Keratinocyte (primary cell): ENCODE results near the gene SEMA4A. TPM values are rescaled to one million over a fixed set of nuclear protein-coding genes. Genes with fewer than 3 reads are reported as not detected.

Experiments
- DNase-seq: peaks from one replicate; pipeline ENCODE4 v3.0.0-alpha.2; 2011; ENCODE audit warnings: low read depth, missing footprints, low spot score
- FAIRE-seq: peaks from 2 replicates; lab custom pipeline; 2011; peaks lifted over from hg19 to GRCh38; lab: Jason Lieb, UNC
- H2AFZ ChIP-seq: 2 replicates; pipeline ENCODE4 v1.6.0; 2012; ENCODE audit warnings: low read length, control low read depth, inconsistent platforms; ENCODE audit not compliant: control insufficient read depth
- H3K27ac ChIP-seq: 2 replicates; pipeline ENCODE4 v1.5.1; 2011; ENCODE audit warnings: low read length; ENCODE audit not compliant: control insufficient read depth, insufficient read depth
- H3K27me3 ChIP-seq: 3 replicates; pipeline ENCODE4 v1.6.0; 2011; ENCODE audit warnings: low read length; ENCODE audit not compliant: control insufficient read depth, insufficient read depth; ENCODE audit errors: extremely low read depth
- H3K36me3 ChIP-seq, 2 experiments: 2 replicates in 1 of 2; 3 replicates in 1 of 2; pipeline ENCODE4 v1.5.1; 2011; ENCODE audit warnings: low read length in 2 of 2, mild to moderate bottlenecking in 1 of 2; ENCODE audit not compliant: control insufficient read depth in 2 of 2, insufficient read depth in 2 of 2; ENCODE audit errors: extremely low read depth in 1 of 2
- H3K4me1 ChIP-seq: 3 replicates; pipeline ENCODE4 v1.5.1; 2011; ENCODE audit warnings: low read length; ENCODE audit not compliant: control insufficient read depth, insufficient read depth; ENCODE audit errors: extremely low read depth
- H3K4me2 ChIP-seq: 3 replicates; pipeline ENCODE4 v1.6.0; 2011; ENCODE audit warnings: low read depth, low read length; ENCODE audit not compliant: control insufficient read depth, insufficient read depth; ENCODE audit errors: extremely low read depth
- H3K4me3 ChIP-seq, 3 experiments: fragments of 200-600 bp in 1 of 3; sonication (generic) in 1 of 3; 2 replicates in 2 of 3; 3 replicates in 1 of 3; pipeline ENCODE4 v1.5.1; 2011 to 2016; ENCODE audit warnings: low read length in 3 of 3, mild to moderate bottlenecking in 3 of 3, control low read depth in 2 of 3, inconsistent platforms in 1 of 3, low read depth in 1 of 3, mixed read lengths in 1 of 3, mixed run types in 1 of 3, moderate library complexity in 1 of 3; ENCODE audit not compliant: control insufficient read depth in 2 of 3, insufficient read depth in 2 of 3; ENCODE audit errors: extremely low read depth in 1 of 3
- H3K79me2 ChIP-seq: 2 replicates; pipeline ENCODE4 v1.6.0; 2012; ENCODE audit warnings: low read length; ENCODE audit not compliant: control insufficient read depth, insufficient read depth
- H3K9ac ChIP-seq: 3 replicates; pipeline ENCODE4 v1.6.0; 2011; ENCODE audit warnings: low read length; ENCODE audit not compliant: control insufficient read depth, insufficient read depth; ENCODE audit errors: extremely low read depth
- H3K9me1 ChIP-seq: 3 replicates; pipeline ENCODE4 v1.6.0; 2011; ENCODE audit warnings: low read length; ENCODE audit not compliant: control insufficient read depth, insufficient read depth; ENCODE audit errors: extremely low read depth
- H3K9me3 ChIP-seq: 2 replicates; pipeline ENCODE4 v1.5.1; 2012; ENCODE audit warnings: low read depth, low read length; ENCODE audit not compliant: control insufficient read depth
- H4K20me1 ChIP-seq: 3 replicates; pipeline ENCODE4 v1.6.0; 2011; ENCODE audit warnings: low read length; ENCODE audit not compliant: control insufficient read depth, insufficient read depth; ENCODE audit errors: extremely low read depth
- CTCF ChIP-seq, 3 experiments: IDR thresholded peaks in 1 of 3; conservative IDR thresholded peaks in 1 of 3; optimal IDR thresholded peaks in 1 of 3; 2 replicates in 2 of 3; 3 replicates in 1 of 3; pipeline versions ENCODE3 to v1.5.1; 2011; ENCODE audit warnings: low read length in 3 of 3, mild to moderate bottlenecking in 3 of 3, moderate library complexity in 2 of 3, control low read depth in 1 of 3, inconsistent platforms in 1 of 3; ENCODE audit not compliant: insufficient read depth in 2 of 3; ENCODE audit errors: extremely low read depth in 1 of 3
- EZH2 ChIP-seq: IDR thresholded peaks from one replicate; pipeline ENCODE4 v1.6.1; 2012; ENCODE audit warnings: inconsistent platforms, mild to moderate bottlenecking, low read length, moderate library complexity
- dilution Hi-C: fragments of 300-500 bp; cut with MboI; formaldehyde crosslinking; loops from one replicate; pipeline ENCODE4 v1.7.0; 2020; ENCODE audit warnings: low sequenced_read_pairs; ENCODE audit not compliant: extremely low pct_ligation_motif_present
- polyA plus RNA-seq, 5 experiments: library from polyadenylated mRNA; depleted of rRNA in 3 of 5; stranded (reverse) in 3 of 5; stranded (forward) in 1 of 5; unstranded in 1 of 5; fragments of >200 nt; gene quantifications; 1 replicate in 1 of 5; 2 replicates in 3 of 5; 3 replicates in 1 of 5; pipeline versions ENCODE4 v1.2.1 to v1.2.3, GENCODE V29; 2011 to 2012; ENCODE audit warnings: missing spikeins in 2 of 5, low read depth in 1 of 5, low replicate concordance in 1 of 5

SEMA4A gene
- polyA plus RNA-seq, 1 donor (not counting 4 experiments of a cell fraction or from before 2014, with no cell fraction given): 7.9 TPM

- Histone ChIP-seq H2AFZ (no peak overlapping the region), H3K9ac (no peak overlapping the region), H3K36me3 (peaks cover 6 to 10% of the 10 kb centered on the region in 2 experiments), H3K79me2 (no peaks in the 10 kb centered on the region), H3K4me1 (no peaks in the 10 kb centered on the region), H3K27me3 (no peaks in the 10 kb centered on the region), H3K9me1 (no peaks in the 10 kb centered on the region), H3K27ac (no peak overlapping the region), H3K4me3 (no peak overlapping the region), H4K20me1 (no peaks in the 10 kb centered on the region), H3K4me2 (no peak overlapping the region), H3K9me3 (no peaks in the 10 kb centered on the region)
- FAIRE-seq: no peak
- dilution Hi-C loops: no loop called here
- no peak for TF ChIP-seq EZH2
- TF ChIP-seq CTCF (optimal IDR thresholded peaks at IDR 0.05 in 1 of 3, IDR thresholded peaks at IDR 0.05 in 1 of 3, conservative IDR thresholded peaks at IDR 0.05 in 1 of 3; ENCODE audit: extremely low read depth in 1 of 3, insufficient read depth in 2 of 3, low read length in 3 of 3): no peak
- no peak for DNase-seq
Observed at GRCh38 chr1:156160000-156160742, 6.8 kb downstream of the SEMA4A start.

- no peaks in the 10 kb centered on the region for H3K27me3 ChIP-seq
- H3K4me1 ChIP-seq: no peaks in the 10 kb centered on the region
- H3K9me1 ChIP-seq: no peaks in the 10 kb centered on the region
- dilution Hi-C loops: no loop called here
- no peak overlapping the region for H3K9ac ChIP-seq
- TF ChIP-seq EZH2 (no peak), CTCF (optimal IDR thresholded peaks at IDR 0.05 in 1 of 3, IDR thresholded peaks at IDR 0.05 in 1 of 3, conservative IDR thresholded peaks at IDR 0.05 in 1 of 3; ENCODE audit: extremely low read depth in 1 of 3, insufficient read depth in 2 of 3, low read length in 3 of 3) (no peak)
- H3K79me2 ChIP-seq: no peaks in the 10 kb centered on the region
- peaks cover 6 to 10% of the 10 kb centered on the region in 2 experiments for H3K36me3 ChIP-seq
- no peaks in the 10 kb centered on the region for H4K20me1 ChIP-seq
- DNase-seq: no peak
- no peak overlapping the region for H3K4me2 ChIP-seq
- H3K27ac ChIP-seq: no peak overlapping the region
- no peak overlapping the region for H2AFZ ChIP-seq
- H3K4me3 ChIP-seq: no peak overlapping the region
- FAIRE-seq: no peak
- no peaks in the 10 kb centered on the region for H3K9me3 ChIP-seq
Observed at GRCh38 chr1:156160743-156161171, 7.4 kb downstream of the SEMA4A start.
